EH (cell line): ENCODE results near the gene FCHO1.

Source experiments
- DNase-seq: peaks from one replicate; pipeline ENCODE4 v3.0.0-alpha.2; 2015; ENCODE audit warnings: low read depth

Gene FCHO1

DNA sequence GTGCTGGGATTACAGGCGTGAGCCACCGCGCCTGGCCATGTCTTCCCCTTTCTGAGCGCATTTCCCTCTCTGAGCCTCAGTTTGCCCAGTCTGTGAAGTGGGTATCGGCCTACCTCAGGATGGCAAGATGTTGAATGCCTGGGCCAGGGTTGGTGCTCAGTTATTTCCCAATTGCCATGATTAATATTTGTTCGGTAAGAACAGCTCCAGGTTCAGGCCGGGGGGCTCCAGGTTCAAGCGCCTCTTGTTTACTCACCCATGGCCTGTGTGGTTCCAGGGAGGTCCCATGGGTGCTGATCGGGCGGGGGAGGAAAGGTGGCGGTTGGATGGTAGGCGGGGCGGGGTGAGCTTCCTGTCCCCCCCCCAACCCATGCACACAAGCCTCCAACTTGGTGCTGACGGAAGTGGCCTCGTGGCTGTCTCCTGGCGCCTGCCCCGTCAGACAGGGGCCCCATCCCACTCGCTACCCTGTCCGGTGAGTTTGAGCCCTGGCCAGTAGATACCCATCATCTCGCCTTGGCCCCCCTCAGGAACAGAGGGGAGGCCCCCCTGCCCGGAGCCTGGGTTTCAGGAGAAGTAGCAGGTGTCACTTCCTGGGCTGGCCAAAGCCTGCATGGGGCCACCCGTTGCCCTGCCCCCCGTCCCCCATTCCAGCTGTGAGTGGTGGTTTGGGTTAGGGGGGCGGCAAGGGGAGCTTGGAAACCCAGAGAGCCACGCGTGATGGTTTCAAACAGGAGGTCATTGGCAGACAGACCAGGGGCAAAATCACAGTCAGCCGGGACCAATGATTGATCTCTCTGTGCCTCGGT is at the start of gene FCHO1:
FCHO1 (plus strand) TSS at position 375 of the 809 bp plus-strand sequence. CDS start 3,688 bp downstream, outside the sequence.
- DNase-seq = no peak

- peak; percentile 65 for DNase-seq
Observed at GRCh38 chr19:17703824-17704463, 47.3 kb upstream of the FCHO1 start.

- DNase-seq = peak; percentile 71
Observed at GRCh38 chr19:17706750-17707181, 44.5 kb upstream of the FCHO1 start.

GRCh38 chr19:17711851-17712250 is 39.4 kb upstream of the FCHO1 start:
- no peak for DNase-seq

DNA sequence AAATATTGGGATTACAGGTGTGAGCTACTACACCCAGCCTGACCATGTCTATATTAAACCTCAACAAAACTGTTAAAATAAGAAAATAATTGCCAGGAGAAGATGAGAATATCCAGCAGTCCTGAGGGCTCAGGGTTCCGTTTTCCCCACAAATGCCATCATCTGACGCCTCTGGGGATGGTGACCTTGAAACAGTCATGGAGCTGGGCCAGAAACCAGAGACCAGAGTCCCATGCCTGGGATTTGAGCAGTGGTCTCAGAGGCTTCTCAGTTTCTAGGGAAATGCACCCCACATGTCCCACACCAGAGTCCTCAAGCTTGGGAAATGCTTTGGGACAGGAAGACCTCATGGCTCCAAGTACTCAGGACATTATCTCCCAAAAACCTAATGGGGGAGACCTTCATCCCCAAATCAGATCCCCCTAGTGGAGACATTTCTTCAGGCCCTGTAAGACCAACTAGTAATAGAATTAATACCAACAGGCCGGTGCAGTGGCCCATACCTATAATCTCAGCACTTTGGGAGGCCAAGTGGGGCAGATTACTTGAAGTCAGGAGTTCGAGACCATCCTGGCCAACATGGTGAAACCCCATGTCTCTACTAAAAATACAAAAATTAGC is 34.9 kb upstream of the FCHO1 start:
- DNase-seq = peak; percentile 11

- no peak for DNase-seq
Observed at GRCh38 chr19:17718550-17718946, 32.7 kb upstream of the FCHO1 start.

DNA sequence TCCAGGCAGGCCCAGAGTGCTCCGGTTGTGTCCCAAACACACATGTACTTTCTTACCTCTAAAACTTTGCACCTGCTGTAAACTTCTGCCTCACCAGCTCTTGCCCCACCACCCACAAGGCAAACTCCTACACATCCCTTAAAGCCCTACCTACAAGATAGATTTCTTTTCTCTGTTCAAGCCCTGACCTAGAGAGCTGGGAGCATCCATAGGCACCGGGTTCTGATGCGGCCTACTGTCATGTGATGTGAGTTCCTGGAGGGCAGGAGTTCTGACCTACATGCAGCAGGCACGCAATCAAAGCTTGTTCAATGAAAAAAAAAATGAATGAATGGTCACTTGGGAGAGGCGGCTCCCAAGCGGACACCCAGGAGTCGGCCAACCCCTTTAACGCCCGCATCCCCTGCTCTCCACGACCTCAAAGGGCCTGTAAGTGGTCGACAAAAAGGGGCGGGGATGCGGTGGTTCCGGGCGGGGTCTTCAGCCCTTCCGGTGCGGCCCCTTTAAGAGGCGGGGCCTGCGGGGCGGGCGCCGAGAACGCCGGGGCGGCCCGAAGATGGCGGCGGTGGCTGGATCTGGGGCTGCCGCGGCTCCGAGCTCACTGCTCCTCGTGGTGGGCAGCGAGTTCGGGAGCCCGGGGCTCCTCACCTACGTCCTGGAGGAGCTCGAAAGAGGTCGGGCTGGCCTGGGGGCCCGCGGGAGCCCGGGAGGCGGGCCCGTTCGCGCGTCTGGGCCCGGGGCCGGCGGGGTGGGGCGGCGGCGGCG is 32.1 kb upstream of the FCHO1 start, which contains the start of gene MAP1S:
MAP1S (plus strand) TSS at position 534 of the 765 bp plus-strand sequence; CDS start at position 557, 23 bp downstream.
- peak; percentile 57 for DNase-seq

DNA sequence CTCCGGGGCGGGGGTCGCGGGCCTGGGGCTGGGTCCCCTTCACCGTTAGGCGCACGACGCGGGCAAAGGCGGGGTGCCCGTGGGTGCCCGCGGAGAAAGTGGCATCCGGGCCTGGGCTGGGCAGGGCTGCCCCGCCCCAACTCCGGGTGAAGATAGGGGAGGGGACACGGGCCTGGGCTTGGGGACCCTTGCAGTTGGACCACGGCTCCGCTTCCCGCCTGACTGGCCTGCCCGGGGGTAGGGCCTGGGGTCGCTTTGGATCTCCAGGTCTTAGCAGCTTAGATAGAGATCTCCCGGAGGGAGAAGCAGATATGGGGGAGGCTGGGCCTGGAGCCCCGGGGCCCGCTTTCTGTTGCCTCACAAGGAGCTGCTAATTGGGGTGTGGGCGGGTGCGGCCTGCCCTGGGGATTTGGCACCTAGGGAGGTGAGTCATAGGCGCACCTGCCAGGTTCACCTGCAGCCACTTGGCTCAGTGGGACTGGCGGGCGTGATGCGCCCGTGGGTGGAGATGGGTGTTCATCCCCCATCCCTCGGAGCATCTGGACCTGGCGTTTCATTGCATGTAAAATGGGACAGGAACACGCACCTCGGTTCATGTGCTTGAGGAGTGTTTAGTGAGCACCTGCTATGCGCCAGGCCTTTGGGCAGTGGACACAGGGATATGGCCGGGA is 31.4 kb upstream of the FCHO1 start:
- DNase-seq = no peak

GRCh38 chr19:17720440-17720839 is 30.8 kb upstream of the FCHO1 start:
- DNase-seq = no peak

DNA sequence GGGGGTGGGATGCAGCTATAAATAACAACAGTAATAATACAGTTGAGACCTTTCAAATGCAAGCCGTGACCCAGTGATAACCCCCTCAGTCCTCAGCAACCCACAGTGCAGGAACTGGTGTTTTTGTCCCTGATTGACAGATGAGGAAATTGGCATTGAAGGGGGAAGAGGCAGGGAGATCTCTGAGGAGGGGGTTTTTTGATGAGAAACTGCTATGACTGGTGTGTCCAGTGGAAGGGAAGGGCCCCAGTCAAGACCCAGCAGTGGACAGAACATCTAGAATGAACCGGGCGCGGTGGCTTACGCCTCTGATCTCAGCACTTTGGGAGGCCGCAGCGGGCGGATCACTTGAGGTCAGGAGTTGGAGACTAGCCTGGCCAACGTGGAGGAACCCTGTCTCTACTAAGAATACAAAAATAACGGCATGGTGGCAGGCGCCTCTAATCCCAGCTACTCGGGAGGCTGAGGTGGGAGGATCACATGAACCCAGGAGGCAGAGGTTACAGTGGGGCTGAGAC is 30.1 kb upstream of the FCHO1 start:
- no peak for DNase-seq

GRCh38 chr19:17721821-17722220 is 29.5 kb upstream of the FCHO1 start:
- DNase-seq = peak; percentile 64

DNA sequence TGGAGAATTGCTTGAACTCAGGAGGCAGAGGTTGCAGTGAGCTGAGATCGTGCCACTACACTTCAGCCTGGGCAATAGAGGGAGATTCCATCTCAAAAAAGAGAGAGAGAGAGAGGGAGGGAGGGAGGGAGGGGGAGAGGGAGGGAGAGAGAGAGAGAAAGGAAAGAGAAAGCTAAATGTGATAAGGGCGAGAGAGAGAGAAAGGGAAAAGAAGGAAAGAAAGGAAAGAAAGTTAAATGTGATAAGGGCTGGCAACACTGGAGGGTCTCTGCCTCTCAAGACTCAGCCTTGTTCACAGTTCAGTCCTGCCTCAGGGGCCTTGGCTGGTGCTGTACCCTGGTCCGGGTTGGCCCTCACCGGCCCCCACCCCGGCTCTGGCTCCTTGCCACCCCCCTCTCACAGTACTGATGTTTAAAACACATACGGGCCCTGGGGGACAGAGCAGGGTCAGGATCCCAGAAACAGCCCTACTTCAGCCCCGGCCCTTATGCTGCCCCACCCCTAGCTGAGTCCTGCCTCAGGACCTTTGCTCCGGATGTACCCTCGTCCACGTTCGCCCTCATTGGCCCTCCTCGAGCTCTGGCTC is 28.5 kb upstream of the FCHO1 start:
- no peak for DNase-seq

DNA sequence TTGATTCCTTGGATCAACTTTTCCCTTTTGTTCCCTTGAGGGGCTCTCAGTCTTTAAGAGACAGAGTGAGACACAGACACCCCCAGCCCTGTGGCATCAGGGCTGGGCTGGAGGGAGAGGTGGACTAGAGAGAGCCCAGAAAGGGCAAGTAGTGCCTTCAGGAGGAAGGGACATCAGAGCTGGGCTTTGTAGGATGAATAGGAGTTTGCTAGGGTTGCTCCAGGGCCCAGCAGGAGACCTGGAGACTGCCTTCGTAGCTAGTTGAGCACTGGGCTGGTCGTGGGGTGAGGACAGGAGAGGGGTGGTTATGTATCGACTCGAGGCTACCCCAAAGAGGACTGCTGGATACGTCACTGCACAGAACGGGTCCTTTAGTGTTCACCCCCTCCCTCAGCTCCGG is 26.6 kb upstream of the FCHO1 start:
- DNase-seq = no peak

DNA sequence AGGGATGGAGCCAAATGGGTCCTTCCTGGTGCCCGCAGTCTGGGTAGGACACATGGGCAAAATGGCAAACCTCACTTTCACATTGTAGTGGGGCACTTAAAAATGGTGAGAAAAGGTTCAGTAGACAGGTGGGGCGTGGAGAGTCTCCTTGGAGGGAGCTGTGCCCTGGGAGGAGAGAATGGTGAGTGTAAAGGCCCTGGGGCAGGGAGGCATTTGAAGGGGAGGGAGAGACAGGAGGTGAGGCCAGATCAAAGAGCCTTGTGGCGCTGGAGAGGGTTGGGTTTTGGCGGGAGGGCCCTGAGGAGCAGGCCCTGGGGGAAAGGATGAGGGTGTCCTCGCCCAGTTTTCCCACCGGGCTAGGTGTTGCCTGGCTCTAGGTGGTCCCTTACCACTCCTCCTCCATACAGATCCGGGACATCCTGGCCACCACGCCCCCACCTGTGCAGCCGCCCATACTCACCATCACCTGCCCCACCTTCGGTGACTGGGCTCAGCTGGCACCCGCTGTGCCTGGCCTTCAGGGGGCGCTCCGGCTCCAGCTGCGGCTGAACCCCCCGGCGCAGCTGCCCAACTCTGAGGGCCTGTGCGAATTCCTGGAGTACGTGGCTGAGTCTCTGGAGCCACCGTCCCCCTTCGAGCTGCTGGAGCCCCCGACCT is 25.7 kb upstream of the FCHO1 start:
- DNase-seq = no peak

- DNase-seq = no peak
Observed at GRCh38 chr19:17726136-17726741, 25.0 kb upstream of the FCHO1 start.

GRCh38 chr19:17726964-17727773 is 24.1 kb upstream of the FCHO1 start:
- DNase-seq = no peak

GRCh38 chr19:17727843-17728242 is 23.4 kb upstream of the FCHO1 start:
- DNase-seq = no peak

GRCh38 chr19:17733127-17733526 is 18.1 kb upstream of the FCHO1 start:
- DNase-seq = no peak

DNA sequence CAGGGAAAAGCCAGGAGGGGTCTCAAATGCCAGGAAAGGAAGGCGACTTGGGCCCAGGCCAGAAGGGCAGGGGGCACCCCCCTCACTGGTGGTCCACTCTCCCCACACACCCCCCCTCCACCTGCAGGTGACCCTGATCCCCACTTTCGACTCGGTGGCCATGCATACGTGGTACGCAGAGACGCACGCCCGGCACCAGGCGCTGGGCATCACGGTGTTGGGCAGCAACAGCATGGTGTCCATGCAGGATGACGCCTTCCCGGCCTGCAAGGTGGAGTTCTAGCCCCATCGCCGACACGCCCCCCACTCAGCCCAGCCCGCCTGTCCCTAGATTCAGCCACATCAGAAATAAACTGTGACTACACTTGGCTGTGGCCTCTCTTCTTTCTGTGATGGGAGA is 17.1 kb upstream of the FCHO1 start:
- DNase-seq = no peak
